Measurements from ENCODE around the gene MPP2.
"Not testable (repeated sequence)": the region's sequence is repeated elsewhere in the genome, so short reads cannot be mapped to it uniquely, and the experiment has no call there.

Gene MPP2

DNA sequence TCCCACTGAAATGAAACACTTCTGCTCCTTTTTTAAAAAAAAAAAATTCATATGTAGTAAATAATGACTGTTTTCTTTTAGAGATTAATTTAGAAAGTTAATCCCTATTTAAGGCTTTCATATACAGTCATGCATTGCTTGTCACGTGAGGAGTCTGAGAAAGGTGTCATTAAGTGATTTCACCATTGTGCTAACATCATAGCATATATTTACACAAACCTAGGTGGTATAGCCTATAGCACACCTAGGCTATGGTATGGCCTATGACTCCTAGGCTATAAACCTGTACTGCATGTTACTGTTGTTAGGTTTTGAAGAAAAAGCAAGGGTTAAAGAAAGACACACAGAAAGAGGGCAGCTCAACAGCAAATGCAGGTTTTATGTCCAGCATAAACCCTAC is 21.3 kb upstream of the MPP2 start:
- DNase-seq, result no peak

DNA sequence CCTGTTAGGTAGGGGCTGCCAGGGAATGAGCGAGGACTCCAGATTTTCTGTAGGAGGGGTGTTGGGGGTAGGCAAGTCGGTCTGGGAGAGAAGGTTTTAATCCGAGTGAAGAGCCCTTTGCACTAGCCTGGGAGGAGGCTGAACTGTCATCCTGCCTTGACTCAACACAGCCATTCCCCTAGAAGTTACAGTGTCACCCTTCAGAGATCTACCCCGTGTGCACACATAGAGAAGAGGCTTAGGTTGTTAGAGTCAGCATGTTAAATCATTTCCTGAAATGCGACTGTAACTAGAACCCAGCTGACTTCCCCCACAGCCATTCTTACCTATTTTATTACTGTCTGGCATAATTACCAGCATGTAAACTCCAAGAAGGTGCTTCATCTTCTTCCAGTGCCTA is 20.6 kb upstream of the MPP2 start:
- DNase-seq, result not testable (repeated sequence)

DNA sequence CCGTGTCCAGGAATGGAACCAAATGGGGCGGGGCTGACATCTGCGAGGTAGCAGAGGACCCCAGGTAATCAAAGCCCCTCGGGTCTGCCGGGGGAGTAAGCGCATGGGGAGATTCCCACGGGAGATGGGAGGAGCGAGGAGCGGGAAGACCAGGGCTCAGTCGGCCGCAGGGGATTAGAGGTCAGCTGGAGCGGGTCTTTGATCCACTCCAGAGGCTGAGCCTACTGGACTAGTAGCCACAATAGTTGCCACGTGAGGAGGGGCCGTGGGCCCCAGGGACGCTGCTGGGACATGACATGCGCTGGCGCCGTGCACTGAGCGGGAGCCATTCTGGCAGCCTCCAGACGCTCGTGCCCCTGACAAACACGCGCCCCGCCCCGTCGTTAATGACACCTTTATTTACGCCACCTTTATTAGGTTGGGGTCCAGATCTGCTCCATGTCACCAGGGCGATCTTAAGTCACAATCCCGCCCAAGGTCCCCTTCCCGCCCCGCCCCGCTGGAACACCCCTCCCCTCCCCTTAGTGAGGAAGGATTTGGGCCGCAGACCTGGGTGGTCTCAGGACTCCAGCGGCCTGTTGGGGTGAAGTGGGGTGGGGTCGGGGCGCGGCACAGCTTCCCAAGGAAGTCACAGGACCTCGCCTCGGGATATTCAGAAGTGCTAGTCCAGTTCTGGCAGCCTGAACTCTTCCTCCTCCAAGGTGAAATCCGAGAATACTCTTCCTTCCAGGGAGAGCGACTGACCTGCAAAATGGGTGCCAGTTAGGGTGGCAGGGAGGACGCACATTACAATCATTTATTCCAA is 19.9 kb upstream of the MPP2 start:
- peak; percentile 52 for DNase-seq

DNA sequence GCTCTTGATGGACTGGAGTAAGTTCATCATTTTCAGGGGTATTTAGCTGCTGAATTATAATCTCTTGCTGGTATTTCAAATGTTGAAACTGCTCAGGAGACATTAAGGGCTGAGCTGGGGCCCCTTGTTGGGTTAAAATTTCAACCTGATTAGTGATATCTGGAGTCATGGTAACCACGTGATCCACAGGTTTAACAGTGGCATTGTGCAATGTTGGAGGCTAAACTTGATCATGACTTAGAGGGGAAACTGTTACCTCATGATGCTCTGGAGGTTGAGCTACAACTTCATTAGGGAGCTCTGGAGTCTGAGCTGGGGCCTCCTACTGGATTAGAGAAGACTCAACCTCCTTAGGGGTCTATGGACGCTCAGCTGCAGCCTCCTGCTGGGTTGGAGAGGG is 17.2 kb upstream of the MPP2 start:
- DNase-seq, result no peak

DNA sequence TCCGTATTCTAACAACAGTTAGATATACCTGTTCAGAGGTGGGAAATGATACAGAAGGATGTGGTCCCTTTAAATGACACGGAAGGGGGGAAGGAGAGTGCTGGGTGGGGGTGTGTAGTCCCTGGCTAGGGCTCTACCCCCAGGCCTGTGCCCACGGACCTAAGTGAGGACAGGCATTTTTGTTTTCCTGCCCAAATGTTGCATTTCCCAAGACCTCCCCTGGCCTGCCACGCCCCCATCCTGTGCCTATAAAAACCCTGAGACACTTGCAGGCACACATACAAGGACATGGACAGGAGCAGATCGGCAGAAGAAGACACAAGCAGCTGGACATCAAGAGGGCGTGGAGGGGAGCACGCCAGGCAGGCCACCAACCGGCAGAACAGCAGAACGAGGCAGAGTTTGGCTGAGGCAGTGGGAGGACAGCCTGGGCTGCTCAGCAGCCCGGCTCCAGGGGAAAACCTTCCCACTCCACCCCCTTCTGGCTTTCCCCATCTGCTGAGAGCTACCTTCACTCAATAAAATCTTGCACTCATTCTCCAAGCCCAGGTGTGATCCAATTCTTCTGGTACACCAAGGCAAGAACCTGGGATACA is 13.3 kb upstream of the MPP2 start:
- DNase-seq, result no peak

DNA sequence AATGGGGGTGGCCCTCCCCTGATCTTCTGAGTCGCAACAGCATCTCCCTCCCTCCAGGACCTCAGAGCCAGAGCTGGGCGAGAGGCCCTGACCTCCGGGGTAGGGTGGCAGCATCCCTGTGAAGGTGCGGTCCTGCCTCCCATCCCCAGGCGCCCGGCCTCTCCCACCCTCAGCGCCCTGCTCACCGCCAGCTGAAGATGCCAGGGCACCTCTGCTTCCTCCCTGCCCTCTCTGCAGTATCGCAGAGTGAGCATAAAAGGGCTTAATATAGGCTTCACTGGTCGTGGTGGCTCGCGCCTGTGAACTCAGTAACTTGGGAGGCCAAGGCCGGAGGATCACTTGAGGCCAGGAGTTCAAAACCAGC is 10.7 kb upstream of the MPP2 start:
- DNase-seq, result no peak

DNA sequence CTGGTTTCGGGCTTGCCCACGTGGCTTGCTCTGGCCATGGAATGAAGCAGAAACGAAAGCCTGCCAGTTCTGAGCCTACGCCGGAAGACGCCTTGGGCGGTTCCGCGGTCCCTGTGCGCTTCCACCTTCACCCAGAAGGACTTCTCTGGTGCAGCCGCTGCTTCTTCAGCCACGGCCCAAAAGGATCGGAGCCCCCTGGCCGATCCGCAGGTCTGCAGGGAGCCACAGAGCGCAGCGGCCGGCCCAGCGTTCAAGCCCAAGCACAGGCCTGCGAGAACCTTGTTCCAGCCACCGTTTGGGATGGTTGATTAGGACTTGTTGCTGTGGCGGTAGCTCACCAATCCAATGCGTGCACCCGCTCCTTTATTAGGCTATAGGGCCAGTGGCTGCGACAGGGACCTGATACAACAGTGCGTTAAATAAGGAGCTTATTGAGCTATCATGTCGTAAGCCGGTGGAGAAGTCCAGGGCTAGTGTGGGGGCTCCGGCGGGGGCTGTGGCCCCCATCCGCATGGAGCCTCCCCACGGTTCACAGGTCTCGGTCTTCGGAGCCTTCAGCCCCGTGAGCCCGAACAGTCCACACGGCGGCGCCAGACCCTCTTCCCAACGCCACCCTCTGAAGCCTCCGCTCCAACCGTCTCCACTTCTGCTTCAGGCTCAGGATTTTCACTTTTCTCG is 10.2 kb upstream of the MPP2 start:
- peak; percentile 36 for DNase-seq

DNA sequence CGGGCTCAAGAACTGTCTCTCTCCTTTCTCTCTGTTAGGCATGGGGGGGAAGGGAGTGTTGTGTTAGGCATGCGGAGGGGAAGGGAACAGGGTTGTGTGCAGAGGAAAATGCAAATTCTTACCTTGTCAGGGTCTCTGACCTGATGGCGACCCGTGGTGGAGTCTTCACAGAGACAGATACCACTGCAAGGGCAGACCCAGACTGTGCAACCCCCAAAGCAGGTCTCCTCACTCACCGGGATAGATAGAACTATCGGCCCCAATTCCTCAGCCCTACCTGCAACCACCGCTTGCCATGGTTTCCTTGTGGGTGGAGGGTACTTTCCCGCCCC is 9.6 kb upstream of the MPP2 start:
- DNase-seq, result no peak

DNA sequence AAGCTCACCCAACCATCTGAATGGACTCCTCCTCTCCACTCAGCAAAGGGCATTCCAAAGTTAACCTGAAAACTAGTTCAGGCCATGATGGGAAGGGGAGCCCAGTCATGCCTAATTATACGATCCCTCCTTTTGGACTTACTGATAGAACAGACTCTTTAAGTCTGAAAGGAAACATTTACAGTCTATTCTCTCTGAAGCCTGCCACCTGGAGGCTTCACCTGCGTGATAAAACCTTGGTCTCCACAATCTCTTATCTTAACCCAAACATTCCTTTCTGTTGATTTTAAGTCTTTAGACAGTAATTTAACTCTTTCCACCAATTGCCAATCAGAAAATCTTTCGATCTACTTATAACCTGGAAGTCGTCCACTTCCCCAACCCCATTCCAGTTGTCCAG is 9.0 kb upstream of the MPP2 start:
- DNase-seq, result no peak

DNA sequence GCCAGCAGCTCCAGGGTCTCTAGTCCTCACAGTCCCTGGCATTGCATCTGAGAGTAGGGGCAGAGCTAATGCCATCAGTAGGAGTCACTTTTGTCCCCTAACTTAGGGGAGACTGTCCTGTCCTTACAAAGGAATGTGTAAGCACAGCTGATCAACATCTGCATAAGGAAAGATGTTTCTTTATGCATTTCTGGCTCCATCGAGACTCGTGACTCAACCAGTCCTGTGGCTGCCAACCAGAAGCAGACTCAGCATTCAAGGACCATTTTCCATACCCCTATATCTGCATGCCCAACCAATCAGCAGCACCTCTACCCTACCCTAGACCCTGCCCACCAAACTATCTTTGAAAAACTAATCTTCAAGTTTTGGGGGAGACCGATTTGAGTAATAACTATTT is 8.2 kb upstream of the MPP2 start:
- no peak for DNase-seq

DNA sequence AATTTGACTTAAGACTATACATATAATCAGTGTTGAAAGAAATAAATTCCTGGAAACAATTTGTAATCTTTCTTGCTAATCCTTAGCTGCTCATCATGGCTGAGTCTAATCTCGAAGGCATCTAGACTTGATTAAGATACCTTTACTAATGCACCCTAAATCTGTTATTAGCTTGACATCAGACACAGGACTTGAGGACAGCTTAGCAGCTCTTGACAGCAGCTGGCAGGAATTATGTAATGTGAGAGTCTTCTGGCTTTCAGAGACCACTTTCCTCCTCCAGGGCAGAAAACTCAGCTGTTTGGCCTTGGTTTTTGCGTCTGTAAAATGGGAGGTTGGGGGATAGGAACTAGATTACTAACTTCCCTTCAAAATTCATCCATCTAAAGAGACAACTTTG is 7.1 kb upstream of the MPP2 start:
- no peak for DNase-seq

DNA sequence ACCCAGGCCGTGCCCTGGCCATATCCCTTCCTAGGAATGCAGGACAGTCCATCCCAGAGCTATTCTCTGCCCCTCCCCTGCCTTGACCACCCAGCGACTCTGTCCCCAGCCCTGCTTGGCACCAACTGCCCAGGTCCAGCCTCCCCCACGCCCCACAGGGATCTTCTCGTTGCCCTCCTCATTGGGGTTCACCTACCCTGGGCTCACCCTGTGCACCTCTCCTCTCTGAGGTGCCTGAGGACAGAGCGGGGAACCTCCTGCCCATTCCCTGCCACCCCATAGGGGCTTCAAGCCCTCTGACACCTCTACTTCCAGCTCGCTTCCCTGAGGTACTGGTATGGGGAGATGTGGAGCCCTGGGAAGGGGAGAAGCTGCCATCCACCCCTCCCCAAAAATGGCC is 6.2 kb upstream of the MPP2 start:
- DNase-seq, result no peak

DNA sequence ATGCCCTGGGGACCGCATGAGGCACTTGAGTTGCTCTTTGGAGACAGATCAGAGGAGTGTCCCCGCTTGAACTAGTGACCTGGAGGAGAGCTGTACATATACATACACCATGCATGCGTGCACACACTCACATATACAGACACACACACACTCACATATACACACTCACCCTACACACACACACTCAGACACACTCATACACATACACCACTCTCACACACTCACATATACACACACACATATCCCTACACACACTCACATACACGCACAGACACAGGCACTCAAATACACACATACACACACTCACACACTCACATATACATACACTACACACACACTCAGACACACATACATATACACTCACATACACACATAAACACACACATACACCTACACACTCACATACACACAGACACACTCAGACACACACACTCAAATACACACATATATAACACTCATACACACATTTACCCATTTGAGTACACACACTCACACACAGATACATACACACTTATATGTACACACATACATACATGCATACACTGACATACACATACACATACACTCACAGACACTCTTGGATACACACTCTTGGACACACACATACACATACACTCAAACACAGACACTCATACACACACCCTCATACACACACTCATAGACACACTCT is 5.4 kb upstream of the MPP2 start:
- no peak for DNase-seq

DNA sequence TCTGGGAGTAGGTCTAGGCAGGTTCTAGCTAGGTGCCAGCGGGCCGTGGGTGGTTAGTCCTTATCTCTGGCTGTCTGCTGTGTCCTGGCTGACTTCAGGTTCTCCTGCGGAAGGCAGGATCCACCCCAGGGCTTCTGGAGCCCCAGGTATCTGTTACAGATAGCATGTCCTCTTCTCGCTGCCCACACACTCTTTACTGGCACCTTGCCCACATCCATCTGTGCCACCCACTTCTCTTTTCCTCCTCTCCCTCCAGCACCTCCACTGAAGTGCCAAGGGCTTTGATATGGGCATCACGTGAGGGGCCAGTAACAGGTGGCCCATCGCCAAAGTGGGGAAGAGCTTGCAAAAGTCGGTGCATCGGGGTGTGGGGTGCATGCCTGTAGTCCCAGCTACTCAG is 4.6 kb upstream of the MPP2 start:
- no peak for DNase-seq

DNA sequence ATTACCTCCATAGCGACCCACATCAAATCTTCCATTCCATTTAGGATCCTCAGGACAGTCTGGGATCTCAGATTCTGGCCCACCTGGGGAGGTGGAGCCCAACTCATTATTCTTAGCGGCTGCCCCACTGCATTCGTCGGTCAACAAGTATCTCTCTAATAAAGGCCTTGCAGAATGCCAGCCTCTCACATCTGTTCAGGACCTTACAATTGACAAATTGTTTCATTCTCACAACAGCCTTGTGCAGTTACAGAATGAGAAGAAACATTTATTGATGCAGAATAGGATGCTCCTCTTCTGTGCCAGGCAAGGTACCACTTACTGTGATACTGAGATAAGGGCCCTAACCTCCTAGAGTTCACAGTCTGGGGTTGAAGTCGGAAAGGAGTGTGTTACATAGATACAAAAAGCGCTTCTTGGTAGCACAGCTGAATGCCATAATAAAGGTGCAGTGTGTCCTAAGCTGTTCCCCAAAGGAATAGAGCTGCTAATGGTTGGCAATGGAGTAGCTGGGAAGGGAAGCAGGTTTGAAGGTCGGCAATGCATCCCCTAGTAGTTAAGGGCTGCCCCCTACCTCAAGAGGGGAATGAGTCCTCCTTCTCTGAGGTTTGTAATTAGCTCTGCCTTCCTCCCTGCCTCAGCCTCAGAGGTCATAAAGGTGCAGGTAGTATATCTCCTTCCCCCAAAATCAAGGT is 2.3 kb upstream of the MPP2 start:
- no peak for DNase-seq

DNA sequence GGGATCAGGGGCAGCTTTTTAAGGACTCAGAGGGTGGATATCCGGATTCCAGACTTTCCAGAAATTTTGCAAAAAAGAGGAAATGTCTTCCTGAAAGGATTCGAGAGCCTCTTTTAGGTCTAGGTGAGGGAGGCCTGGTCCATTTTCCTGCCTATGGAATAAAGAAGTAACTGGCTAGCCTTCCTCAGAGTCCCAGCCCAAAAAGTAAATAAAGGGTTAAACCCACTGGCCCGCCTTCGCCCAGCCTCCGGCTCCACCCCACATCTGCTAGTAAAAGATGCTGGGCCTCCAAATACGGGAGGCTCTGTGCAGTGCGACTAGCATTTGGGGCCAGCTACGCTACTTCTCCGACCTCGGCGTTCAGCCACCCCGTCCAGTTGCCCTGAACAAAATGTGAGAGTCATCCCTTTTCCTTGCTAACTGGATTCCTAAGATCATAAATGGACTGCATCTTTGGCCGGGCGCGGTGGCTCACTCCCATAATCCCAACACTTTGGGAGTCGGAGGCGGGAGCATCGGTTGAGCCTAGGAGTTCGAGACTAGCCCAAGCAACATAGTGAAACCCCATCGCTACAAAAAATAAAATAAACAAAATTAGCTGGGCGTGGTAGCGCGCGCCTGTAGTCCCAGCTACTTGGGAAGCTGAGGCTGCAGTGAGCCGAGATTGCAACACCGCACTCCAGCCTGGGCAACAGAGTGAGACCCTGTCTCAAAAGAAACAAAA is 824 bp upstream of the MPP2 start:
- DNase-seq, result no peak

DNA sequence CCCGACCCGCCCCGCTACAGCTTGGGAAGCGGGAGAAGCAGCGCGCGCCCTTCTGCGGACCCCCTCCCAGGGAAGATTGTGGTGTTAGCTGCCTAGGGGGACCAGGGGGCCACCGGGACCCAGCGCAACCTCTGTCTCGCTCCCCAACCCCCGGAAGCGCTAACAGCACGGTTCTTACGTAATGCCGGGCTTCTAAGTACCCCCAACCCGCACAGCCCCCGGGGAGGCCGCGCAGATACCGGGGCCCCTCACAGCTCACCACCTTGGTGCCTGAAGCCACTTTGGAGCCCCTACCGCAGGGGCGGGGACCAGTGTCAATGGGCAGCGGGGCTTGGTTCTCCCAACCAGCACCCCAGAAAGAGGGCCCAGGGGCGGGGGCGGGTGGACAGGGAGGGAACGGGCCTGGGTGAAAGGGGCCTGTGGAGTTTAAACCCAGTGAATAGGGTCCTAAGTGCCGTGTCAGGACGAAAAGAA is 348 bp downstream of the MPP2 start:
- DNase-seq, result no peak

DNA sequence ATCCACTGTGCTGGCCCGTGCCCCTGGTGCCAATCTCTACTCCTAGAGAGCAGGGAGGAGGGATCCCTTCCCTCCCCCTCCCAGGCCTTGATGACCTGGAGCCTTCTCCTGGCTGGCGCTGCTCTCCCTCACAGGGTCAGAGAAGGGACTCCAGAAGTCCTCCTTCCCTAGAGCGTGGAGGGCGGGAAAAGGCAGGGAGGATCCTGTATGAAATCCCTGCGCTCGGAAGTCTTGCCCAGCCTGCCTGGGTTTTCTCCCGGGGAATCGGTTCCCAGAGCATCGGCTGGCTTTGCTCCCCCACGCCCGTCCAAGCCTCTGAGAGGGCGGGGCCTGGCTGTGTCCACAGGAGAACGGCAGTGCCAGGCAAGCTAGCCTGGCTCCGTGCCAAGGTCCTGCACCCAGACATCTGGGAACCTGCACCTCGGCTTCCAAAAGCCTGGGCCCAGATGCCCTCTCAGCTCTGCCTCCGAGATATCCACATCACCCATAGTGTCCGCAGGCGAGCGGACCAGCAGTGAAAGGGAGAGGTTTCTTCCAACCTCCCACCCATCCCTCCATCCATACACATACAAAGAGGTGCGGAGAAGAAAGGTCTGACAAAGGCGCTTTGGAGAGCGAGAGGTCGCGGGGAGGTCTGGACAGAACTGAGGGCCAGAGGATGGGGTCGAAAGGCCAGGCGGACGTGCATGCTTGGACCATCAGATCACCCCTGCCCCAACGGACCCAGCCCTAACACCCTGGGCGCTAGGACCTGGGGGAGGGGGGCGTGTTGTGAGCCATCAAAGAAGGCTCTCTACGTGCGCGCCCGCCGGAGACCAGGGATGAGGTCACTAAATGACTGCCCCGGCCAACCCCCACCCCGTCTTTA is 1.1 kb downstream of the MPP2 start:
- peak; percentile 62 for DNase-seq

DNA sequence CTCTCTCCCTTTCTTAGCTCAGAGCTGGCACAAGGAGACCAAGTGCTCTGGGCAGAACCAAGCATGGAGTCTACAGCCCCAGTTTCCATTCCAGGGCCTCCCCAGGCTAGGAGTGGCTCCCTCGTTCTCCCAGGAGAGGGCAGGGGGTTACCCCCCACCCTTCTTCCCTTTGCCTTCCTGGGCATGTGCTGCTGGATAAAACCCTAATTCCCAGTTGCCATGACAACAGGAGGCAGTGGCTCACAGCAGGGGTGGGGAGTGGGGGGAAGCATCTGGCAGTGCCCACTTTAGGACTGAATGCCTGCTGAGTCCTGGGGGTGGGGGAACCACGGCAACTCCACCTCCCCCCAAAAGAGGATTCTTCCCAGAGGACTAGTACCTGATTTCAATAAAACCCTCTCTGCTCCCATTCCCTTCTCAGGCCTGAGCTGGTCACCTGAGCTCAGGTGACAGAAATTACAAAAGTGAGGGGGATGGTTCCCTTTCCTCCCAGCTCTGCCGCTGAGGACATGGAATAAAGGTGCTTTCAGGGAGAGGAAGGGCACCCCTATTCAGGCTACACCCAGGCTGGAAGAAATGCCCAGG is 1.8 kb downstream of the MPP2 start:
- no peak for DNase-seq

DNA sequence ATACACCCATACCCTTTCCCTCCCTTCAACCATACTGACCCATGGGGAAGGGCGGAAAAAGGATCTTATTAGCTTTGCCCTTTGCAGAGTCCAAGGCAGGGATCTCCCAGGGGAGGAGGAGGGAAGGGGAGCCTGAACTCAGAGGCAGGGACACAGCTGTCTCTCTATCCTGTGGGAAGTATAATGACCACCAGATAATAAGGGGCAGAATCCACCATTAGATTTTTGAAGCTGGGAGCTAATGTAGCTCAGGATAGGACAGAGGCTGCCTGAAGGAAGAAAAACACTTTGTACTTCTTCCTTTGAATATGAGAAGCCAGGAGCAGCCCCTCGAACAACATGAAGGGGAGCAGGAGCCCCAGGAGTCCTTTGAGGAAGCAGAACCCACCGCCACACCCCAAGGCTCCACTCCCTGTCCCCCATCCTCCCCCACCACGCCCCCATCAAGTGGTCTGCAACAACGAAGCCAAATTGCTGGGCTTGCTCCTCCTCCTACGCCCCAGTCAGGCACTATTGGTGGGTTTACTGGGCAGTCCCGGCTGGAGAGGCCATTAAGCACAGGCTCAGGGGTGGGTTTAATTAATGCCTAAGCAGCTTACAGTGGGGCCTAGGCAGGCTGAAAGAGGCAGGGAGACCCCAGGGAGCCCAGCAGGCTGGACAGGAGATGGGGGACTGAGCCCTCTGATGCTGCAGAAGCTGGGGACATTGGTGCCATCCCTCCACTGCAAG is 5.3 kb downstream of the MPP2 start:
- DNase-seq, result no peak

All from DMS53 (cell line).